ENCODE results near the gene METTL21A.
"Not testable (repeated sequence)": the region's sequence is repeated elsewhere in the genome, so short reads cannot be mapped to it uniquely, and the experiment has no call there.

METTL21A gene

GRCh38 chr2:207625014-207625907, at the start of gene METTL21A:
TSS of gene METTL21A (minus strand) at chr2:207625394. CDS start at chr2:207624375, 1,019 bp downstream.
- DNase-seq (ENCODE audit: low read depth in 4 of 4, low spot score in 1 of 4), result peak; percentile 85 to 92 (median 89)

- DNase-seq (ENCODE audit: low read depth in 4 of 4, low spot score in 1 of 4), result no peak
These were observed 49.6 kb upstream of the METTL21A start for GRCh38 chr2:207674826-207675225.

GRCh38 chr2:207674266-207674774, 49.1 kb upstream of the METTL21A start:
- no peak for DNase-seq (ENCODE audit: low read depth in 4 of 4, low spot score in 1 of 4)

- DNase-seq (ENCODE audit: low read depth in 4 of 4, low spot score in 1 of 4), result no peak
These were observed 48.2 kb upstream of the METTL21A start for GRCh38 chr2:207673431-207673830.

DNA sequence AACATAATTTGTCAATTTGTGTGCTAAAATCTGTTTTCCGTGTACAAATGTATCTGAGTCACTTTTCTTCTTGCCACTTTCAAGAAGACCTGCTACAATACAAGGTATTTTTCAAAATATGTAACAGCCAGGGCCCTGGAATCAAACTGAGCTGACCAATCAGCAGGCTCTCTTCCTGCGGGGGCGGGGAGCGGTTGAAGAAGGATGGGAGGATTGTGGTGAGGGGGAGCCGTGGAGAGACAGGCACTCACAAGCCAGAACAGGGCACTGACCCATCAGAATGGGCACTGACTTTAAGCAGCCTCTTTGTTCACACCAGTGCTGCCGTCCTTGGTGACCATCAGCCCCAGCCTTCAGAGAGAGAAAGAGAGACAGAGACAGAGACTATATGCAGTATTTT, 45.7 kb upstream of the METTL21A start:
- no peak for DNase-seq (ENCODE audit: low read depth in 4 of 4, low spot score in 1 of 4)

GRCh38 chr2:207663870-207664545, 38.8 kb upstream of the METTL21A start:
- DNase-seq (ENCODE audit: low read depth in 4 of 4, low spot score in 1 of 4), result no peak

DNA sequence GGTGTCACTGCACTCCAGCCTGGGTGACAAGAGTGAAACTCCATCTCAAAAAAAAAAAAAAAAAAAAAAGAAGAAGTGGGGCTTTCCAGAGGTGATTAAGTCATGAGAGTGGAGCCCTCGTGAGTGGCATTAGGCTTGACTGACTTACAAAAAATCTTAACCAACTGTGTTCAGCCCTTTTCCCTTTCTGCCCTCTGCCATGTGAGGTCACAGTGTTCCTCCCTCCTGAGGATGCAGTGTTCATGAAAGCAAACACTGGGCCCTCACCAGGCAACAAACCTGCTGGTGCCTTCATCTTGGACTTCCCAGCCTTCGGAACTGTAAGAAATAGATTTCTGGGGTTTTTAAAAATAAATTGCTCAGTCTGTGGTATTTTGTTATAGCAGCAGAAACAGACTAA, 37.0 kb upstream of the METTL21A start:
- DNase-seq (ENCODE audit: low read depth in 4 of 4, low spot score in 1 of 4), result no peak

DNA sequence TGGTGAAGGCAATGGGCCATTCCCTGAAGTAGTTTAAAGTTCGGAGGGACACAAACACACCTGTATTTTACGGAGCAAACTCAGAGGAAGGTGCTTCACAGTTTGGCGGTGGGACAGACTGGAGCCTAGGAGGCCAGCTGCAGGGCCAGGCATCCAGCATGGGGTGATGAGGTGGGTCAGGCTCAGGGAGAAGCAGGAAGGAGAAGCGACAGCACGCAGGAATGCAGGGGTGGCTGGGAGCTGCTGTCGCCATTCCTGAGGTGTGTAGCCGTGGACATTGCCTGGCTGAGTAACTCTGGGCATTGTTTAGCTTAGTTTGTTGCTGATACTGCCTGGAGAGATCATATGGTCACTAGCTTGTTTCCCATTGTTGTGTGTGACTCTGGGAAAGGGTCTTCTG, 35.8 kb upstream of the METTL21A start:
- DNase-seq (ENCODE audit: low read depth in 4 of 4, low spot score in 1 of 4), result no peak

DNA sequence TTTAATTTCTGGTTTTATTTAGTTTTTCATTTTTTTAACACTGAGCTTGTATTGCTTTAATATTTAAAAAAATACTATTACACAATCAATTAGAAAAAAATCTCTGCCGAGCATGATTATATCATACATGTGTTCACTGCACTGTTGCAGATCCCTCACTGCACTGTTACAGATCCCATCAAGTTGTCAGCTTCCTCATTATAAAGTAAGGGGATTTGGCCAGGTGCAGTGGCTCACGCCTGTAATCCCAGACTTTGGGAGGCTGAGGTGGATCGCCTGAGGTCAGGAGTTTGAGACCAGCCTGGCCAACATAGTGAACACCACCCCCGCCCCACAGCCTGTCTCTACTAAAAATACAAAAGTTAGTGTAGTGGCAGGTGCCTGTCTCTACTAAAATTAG, 33.0 kb upstream of the METTL21A start:
- no peak for DNase-seq (ENCODE audit: low read depth in 4 of 4, low spot score in 1 of 4)

- DNase-seq (ENCODE audit: low read depth in 4 of 4, low spot score in 1 of 4), result no peak
These were observed 29.8 kb upstream of the METTL21A start for GRCh38 chr2:207655000-207655399.

- not testable (repeated sequence) for DNase-seq (ENCODE audit: low read depth in 4 of 4, low spot score in 1 of 4)
These were observed 21.4 kb upstream of the METTL21A start for GRCh38 chr2:207646582-207646981.

GRCh38 chr2:207643892-207644291, 18.7 kb upstream of the METTL21A start:
- DNase-seq (ENCODE audit: low read depth in 4 of 4, low spot score in 1 of 4), result no peak

- no peak for DNase-seq (ENCODE audit: low read depth in 4 of 4, low spot score in 1 of 4)
These were observed 15.5 kb upstream of the METTL21A start for GRCh38 chr2:207640661-207641060.

- DNase-seq (ENCODE audit: low read depth in 4 of 4, low spot score in 1 of 4), result no peak
These were observed 15.0 kb upstream of the METTL21A start for GRCh38 chr2:207640160-207640559.

DNA sequence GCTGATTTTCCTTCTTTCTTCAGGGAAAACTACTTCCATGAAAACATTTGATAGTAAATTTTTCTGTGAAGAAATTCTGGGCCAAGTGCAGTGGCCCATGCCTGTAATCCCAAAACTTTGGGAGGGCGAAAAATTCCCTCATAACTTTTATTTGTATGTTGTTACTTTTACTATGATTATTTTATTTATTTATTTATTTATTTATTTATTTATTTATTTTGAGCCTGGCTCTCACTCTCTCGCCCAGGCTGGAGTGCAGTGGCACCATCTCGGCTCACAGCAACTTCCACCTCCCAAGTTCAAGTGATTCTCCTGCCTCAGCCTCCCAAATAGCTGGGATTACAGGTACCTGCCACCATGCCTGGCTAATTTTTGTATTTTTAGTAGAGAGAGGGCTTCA, 14.1 kb upstream of the METTL21A start:
- DNase-seq (ENCODE audit: low read depth in 4 of 4, low spot score in 1 of 4), result not testable (repeated sequence)

DNA sequence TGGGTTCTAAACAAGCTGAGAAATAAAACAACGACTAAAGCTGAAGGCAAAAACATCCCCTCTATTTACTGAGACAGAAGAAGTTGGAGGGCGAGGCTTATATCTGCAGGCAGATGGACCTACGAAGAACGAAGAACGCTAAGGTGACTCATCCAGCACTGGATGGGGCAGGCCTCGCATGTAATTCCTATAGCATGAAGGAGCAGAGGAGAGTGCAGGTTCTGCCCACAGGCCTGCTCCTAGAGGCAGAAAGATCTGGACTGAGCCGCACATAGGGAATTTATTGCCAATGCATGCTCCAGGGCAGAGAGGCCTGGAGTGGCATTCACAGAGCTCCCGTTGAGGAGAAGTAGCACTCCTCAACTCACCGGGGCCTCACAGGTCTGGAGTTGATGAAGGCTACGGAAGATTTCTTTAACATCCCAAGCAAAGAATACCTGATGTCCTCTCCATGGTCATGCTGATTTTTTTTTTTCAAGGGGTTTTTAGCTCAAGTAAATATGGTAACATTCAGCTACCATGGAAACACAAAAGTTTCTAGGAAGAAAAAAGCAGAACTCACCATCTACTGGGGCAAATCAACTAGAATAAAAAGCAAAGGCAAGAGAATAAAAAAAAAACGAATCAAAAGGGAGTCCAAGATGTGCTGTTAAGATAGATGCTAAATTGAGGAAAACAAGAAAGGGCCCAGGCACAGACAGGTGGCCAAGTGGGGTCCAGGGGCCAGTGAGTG, 10.4 kb upstream of the METTL21A start:
- DNase-seq (ENCODE audit: low read depth in 4 of 4, low spot score in 1 of 4), result no peak

GRCh38 chr2:207633686-207634085, 8.5 kb upstream of the METTL21A start:
- DNase-seq (ENCODE audit: low read depth in 4 of 4, low spot score in 1 of 4), result no peak

GRCh38 chr2:207632575-207633493, 7.6 kb upstream of the METTL21A start:
- no peak for DNase-seq (ENCODE audit: low read depth in 4 of 4, low spot score in 1 of 4)

DNA sequence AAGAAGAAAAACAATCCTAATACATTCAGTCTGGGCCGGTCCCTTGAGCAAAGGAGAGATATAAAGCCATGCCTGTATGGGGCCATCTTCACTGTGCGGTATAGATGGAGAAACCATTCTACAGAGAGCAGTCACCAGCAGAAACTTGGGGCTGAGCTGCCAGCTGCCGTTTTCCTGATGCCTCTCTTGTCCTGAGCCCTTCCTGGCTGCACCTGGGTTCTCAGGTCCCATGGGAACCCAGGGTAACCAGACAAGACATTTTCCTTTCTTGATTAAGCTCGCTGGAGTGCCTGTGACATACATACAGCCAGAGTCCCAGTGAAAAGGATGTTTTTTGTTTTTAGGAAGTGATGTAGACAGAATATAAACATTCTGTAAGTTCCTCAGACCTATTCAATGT, 5.3 kb upstream of the METTL21A start:
- DNase-seq (ENCODE audit: low read depth in 4 of 4, low spot score in 1 of 4), result no peak

DNA sequence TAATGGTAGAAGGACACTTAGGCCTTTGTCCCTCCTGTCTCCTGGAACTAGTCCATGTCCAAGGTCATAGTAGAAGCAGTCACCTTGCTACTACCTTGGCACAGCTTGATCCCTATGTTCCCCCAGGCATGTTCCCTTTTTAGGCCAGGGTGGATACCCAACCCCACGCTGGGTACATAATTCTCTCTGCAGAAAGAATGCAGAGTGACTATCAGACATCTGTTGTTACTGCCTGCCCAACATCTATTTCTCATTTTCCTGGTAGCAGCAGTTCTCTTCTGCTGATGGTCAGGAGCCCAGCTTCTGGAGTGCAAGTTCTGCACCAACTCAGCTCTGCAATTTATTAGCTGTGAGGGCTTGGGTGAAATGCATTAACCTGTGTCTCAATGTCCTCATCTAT, 4.4 kb upstream of the METTL21A start:
- DNase-seq (ENCODE audit: low read depth in 4 of 4, low spot score in 1 of 4), result no peak

All from stimulated activated CD4-positive, alpha-beta T cell treated with anti-CD3 and anti-CD28 coated beads, Interleukin-1b, Interleukin-23, amount 100 ng/mL, for 24 hours (primary cell).